ENCODE results near the gene CHL1. TPM values are rescaled to one million over a fixed set of nuclear protein-coding genes. Genes with fewer than 3 reads are reported as not detected.

The CHL1 gene
- total RNA-seq, 1 donor from 2014 or later: 1.4 TPM

GRCh38 chr3:449711-450110 lies 253.1 kb downstream of the CHL1 start:
- H3K27me3 Mint-ChIP-seq: peaks cover 6% of the 10 kb centered on the region
- no peak for TF ChIP-seq CTCF (conservative IDR thresholded peaks at IDR 0.05)
- H3K36me3 Mint-ChIP-seq: peaks cover 4% of the 10 kb centered on the region
- H3K4me1 Mint-ChIP-seq (ENCODE audit: unreplicated experiment): no peaks in the 10 kb centered on the region
- no peak overlapping the region for H3K4me3 Mint-ChIP-seq
- H3K27ac Mint-ChIP-seq: no peak overlapping the region
- H3K9me3 Mint-ChIP-seq: no peaks in the 10 kb centered on the region
- DNase-seq (ENCODE audit: extremely low spot score, unreplicated experiment): no peak

GRCh38 chr3:452221-452620 lies 255.7 kb downstream of the CHL1 start:
- TF ChIP-seq CTCF (conservative IDR thresholded peaks at IDR 0.05): no peak
- Mint-ChIP-seq H3K4me1 (ENCODE audit: unreplicated experiment) (no peaks in the 10 kb centered on the region), H3K27ac (no peak overlapping the region), H3K4me3 (no peak overlapping the region), H3K9me3 (no peaks in the 10 kb centered on the region), H3K27me3 (peaks cover 6% of the 10 kb centered on the region), H3K36me3 (no peaks in the 10 kb centered on the region)
- DNase-seq (ENCODE audit: extremely low spot score, unreplicated experiment): no peak

GRCh38 chr3:453106-453505 lies 256.5 kb downstream of the CHL1 start:
- no peak for DNase-seq (ENCODE audit: extremely low spot score, unreplicated experiment)
- H3K27ac Mint-ChIP-seq: no peak overlapping the region
- no peaks in the 10 kb centered on the region for H3K9me3 Mint-ChIP-seq
- TF ChIP-seq CTCF (conservative IDR thresholded peaks at IDR 0.05): no peak
- peaks cover 6% of the 10 kb centered on the region for H3K27me3 Mint-ChIP-seq
- H3K4me3 Mint-ChIP-seq: no peak overlapping the region
- no peaks in the 10 kb centered on the region for H3K36me3 Mint-ChIP-seq
- H3K4me1 Mint-ChIP-seq (ENCODE audit: unreplicated experiment): no peaks in the 10 kb centered on the region

GRCh38 chr3:454986-455385 lies 258.4 kb downstream of the CHL1 start:
- TF ChIP-seq CTCF (conservative IDR thresholded peaks at IDR 0.05): no peak
- Mint-ChIP-seq H3K36me3 (no peaks in the 10 kb centered on the region), H3K4me3 (no peak overlapping the region), H3K27ac (no peak overlapping the region), H3K9me3 (no peaks in the 10 kb centered on the region), H3K4me1 (ENCODE audit: unreplicated experiment) (peaks cover 11% of the 10 kb centered on the region), H3K27me3 (peaks cover 7% of the 10 kb centered on the region)
- DNase-seq (ENCODE audit: extremely low spot score, unreplicated experiment): no peak

GRCh38 chr3:458124-458523 lies 261.6 kb downstream of the CHL1 start:
- Mint-ChIP-seq H3K4me1 (ENCODE audit: unreplicated experiment) (peaks cover 11% of the 10 kb centered on the region), H3K36me3 (no peaks in the 10 kb centered on the region), H3K27ac (no peak overlapping the region), H3K27me3 (peaks cover 5% of the 10 kb centered on the region), H3K4me3 (no peak overlapping the region), H3K9me3 (no peaks in the 10 kb centered on the region)
- DNase-seq (ENCODE audit: extremely low spot score, unreplicated experiment): no peak
- no peak for TF ChIP-seq CTCF (conservative IDR thresholded peaks at IDR 0.05)
